Trophoblast cell (in vitro differentiated cells and primary cell): ENCODE results near the gene HMGN3.
A peak's percentile ranks its signal among the peaks of the same experiment; 100 is the strongest.
"Not testable (repeated sequence)": the region's sequence is repeated elsewhere in the genome, so short reads cannot be mapped to it uniquely, and the experiment has no call there.

Experiments used
- DNase-seq, 2 donors: peaks; one replicate each; pipeline ENCODE4 v3.0.0-alpha.2; 2016
- H2AFZ ChIP-seq: 2 replicates; pipeline ENCODE4 v1.6.1; 2013; ENCODE audit warnings: low read length, moderate library complexity, mild to moderate bottlenecking; ENCODE audit not compliant: insufficient read depth, poor library complexity
- H2AK5ac ChIP-seq: 2 replicates; pipeline ENCODE4 v1.6.1; 2013; ENCODE audit warnings: mild to moderate bottlenecking, low read length
- H2BK120ac ChIP-seq: 2 replicates; pipeline ENCODE4 v1.6.1; 2013; ENCODE audit warnings: low read length, mild to moderate bottlenecking, moderate library complexity; ENCODE audit not compliant: insufficient read depth, poor library complexity
- H2BK12ac ChIP-seq: 2 replicates; pipeline ENCODE4 v1.6.1; 2013; ENCODE audit warnings: mild to moderate bottlenecking, low read length, moderate library complexity
- H2BK5ac ChIP-seq: 2 replicates; pipeline ENCODE4 v1.6.1; 2013; ENCODE audit warnings: low read length, low read depth, moderate library complexity, mild to moderate bottlenecking; ENCODE audit not compliant: poor library complexity
- H3K14ac ChIP-seq: 2 replicates; pipeline ENCODE4 v1.6.1; 2013; ENCODE audit warnings: mild to moderate bottlenecking, low read length
- H3K18ac ChIP-seq: 2 replicates; pipeline ENCODE4 v1.6.1; 2013; ENCODE audit warnings: mild to moderate bottlenecking, low read length
- H3K23ac ChIP-seq: 2 replicates; pipeline ENCODE4 v1.6.1; 2013; ENCODE audit warnings: low read length
- H3K27ac ChIP-seq: 2 replicates; pipeline ENCODE4 v1.5.1; 2013; ENCODE audit warnings: low read depth, mild to moderate bottlenecking, inconsistent platforms, low read length, moderate library complexity
- H3K27me3 ChIP-seq: 2 replicates; pipeline ENCODE4 v1.6.1; 2013; ENCODE audit warnings: inconsistent platforms, mild to moderate bottlenecking, low read length, moderate library complexity; ENCODE audit not compliant: insufficient read depth
- H3K36me3 ChIP-seq, 2 experiments: 1 replicate in 1 of 2; 2 replicates in 1 of 2; pipeline ENCODE4 v1.6.1; 2013; ENCODE audit warnings: low read length in 2 of 2, mild to moderate bottlenecking in 2 of 2, moderate library complexity in 1 of 2; ENCODE audit not compliant: insufficient read depth in 2 of 2, control insufficient read depth in 1 of 2
- H3K4ac ChIP-seq: 2 replicates; pipeline ENCODE4 v1.6.1; 2013; ENCODE audit warnings: low read depth, mild to moderate bottlenecking, low read length, moderate library complexity
- H3K4me1 ChIP-seq, 2 experiments: 1 replicate in 1 of 2; 2 replicates in 1 of 2; pipeline ENCODE4 v1.6.1; 2013; ENCODE audit warnings: low read length in 2 of 2, mild to moderate bottlenecking in 2 of 2, moderate library complexity in 1 of 2; ENCODE audit not compliant: insufficient read depth in 2 of 2, control insufficient read depth in 1 of 2
- H3K4me2 ChIP-seq: 2 replicates; pipeline ENCODE4 v1.6.1; 2013; ENCODE audit warnings: inconsistent platforms, mild to moderate bottlenecking, low read length, moderate library complexity
- H3K4me3 ChIP-seq: 2 replicates; pipeline ENCODE4 v1.5.1; 2013; ENCODE audit warnings: mild to moderate bottlenecking, low read depth, low read length, inconsistent platforms
- H3K79me1 ChIP-seq: one replicate; pipeline ENCODE4 v1.6.1; 2013; ENCODE audit warnings: low read length
- H3K79me2 ChIP-seq: 2 replicates; pipeline ENCODE4 v1.6.1; 2013; ENCODE audit warnings: low read length, mild to moderate bottlenecking; ENCODE audit not compliant: control insufficient read depth, insufficient read depth, poor library complexity
- H3K9ac ChIP-seq: 2 replicates; pipeline ENCODE4 v1.6.1; 2013; ENCODE audit warnings: mild to moderate bottlenecking, low read length
- H3K9me3 ChIP-seq: 2 replicates; pipeline ENCODE4 v1.6.1; 2013; ENCODE audit warnings: low read depth, mild to moderate bottlenecking, control low read depth, inconsistent platforms, low read length; ENCODE audit not compliant: insufficient read depth
- H4K12ac ChIP-seq: 2 replicates; pipeline ENCODE4 v1.6.1; 2013; ENCODE audit warnings: low read depth, mild to moderate bottlenecking, low read length, moderate library complexity
- H4K8ac ChIP-seq: 2 replicates; pipeline ENCODE4 v1.6.1; 2013; ENCODE audit warnings: low read depth, mild to moderate bottlenecking, low read length, moderate library complexity
- H4K91ac ChIP-seq: one replicate; pipeline ENCODE4 v1.6.1; 2013; ENCODE audit warnings: low read depth, mild to moderate bottlenecking, low read length, moderate library complexity
- WGBS: extraction: QIAGEN DNeasy Blood & Tissue Kit; methylation state at CpG from one replicate; pipeline ENCODE4 v1.1.7; 2013; ENCODE audit warnings: missing lambda C conversion rate; ENCODE audit not compliant: insufficient read length, insufficient coverage; ENCODE audit errors: extremely low coverage; 5-methylcytosine and 5-hydroxymethylcytosine counted together

HMGN3 gene

GRCh38 chr6:79257381-79258205, 23.1 kb upstream of the HMGN3 start:
- Histone ChIP-seq H2BK120ac (no peak overlapping the region), H3K9me3 (no peaks in the 10 kb centered on the region), H3K4me3 (no peak overlapping the region), H2BK5ac (no peak overlapping the region), H3K23ac (no peak overlapping the region), H3K27me3 (no peaks in the 10 kb centered on the region), H4K91ac (no peak overlapping the region), H3K4me1 (no peaks in the 10 kb centered on the region), H3K4me2 (no peak overlapping the region), H2AFZ (no peak overlapping the region), H3K27ac (no peak overlapping the region), H3K36me3 (no peaks in the 10 kb centered on the region), H2AK5ac (no peak overlapping the region), H3K18ac (no peak overlapping the region), H3K4ac (no peak overlapping the region), H3K9ac (no peak overlapping the region), H3K79me1 (no peaks in the 10 kb centered on the region), H4K8ac (no peak overlapping the region), H4K12ac (no peak overlapping the region), H3K79me2 (no peaks in the 10 kb centered on the region), H2BK12ac (no peak overlapping the region), H3K14ac (no peak overlapping the region)
- peak in 1 of 2 donors; percentile 65 for DNase-seq
- WGBS = no CpG with 5 or more reads among the region's 5 CpGs

GRCh38 chr6:79256770-79257169, 22.3 kb upstream of the HMGN3 start:
- H3K4ac ChIP-seq, H4K91ac ChIP-seq: not testable (repeated sequence)
- no CpG with 5 or more reads among the region's 10 CpGs for WGBS

GRCh38 chr6:79255086-79255485, 20.6 kb upstream of the HMGN3 start:
- H2BK5ac ChIP-seq, H3K9ac ChIP-seq, H3K4me2 ChIP-seq, H4K91ac ChIP-seq, DNase-seq, H3K23ac ChIP-seq, H3K4me3 ChIP-seq, H3K4me1 ChIP-seq, H3K4ac ChIP-seq, H3K79me1 ChIP-seq, H2BK120ac ChIP-seq, H3K79me2 ChIP-seq, H3K14ac ChIP-seq, H3K9me3 ChIP-seq, H3K18ac ChIP-seq, H3K27ac ChIP-seq, H2AK5ac ChIP-seq, H4K12ac ChIP-seq, H3K27me3 ChIP-seq, H2BK12ac ChIP-seq, H3K36me3 ChIP-seq, H2AFZ ChIP-seq, H4K8ac ChIP-seq: not testable (repeated sequence)
- WGBS = no CpG with 5 or more reads among the region's 3 CpGs

More at GRCh38 chr6:79256770-79257169, 22.3 kb upstream of the HMGN3 start:
- not testable (repeated sequence) for H3K4me1 ChIP-seq, H2BK12ac ChIP-seq, H3K9me3 ChIP-seq, H3K79me2 ChIP-seq, H3K27me3 ChIP-seq, H3K23ac ChIP-seq, H2BK120ac ChIP-seq, H4K8ac ChIP-seq, DNase-seq, H3K4me2 ChIP-seq, H3K9ac ChIP-seq, H2AFZ ChIP-seq, H3K14ac ChIP-seq, H2AK5ac ChIP-seq, H3K79me1 ChIP-seq, H3K18ac ChIP-seq, H3K27ac ChIP-seq, H2BK5ac ChIP-seq, H4K12ac ChIP-seq, H3K36me3 ChIP-seq, H3K4me3 ChIP-seq

- Histone ChIP-seq H3K4ac (no peak overlapping the region), H3K79me2 (no peaks in the 10 kb centered on the region), H3K4me1 (no peaks in the 10 kb centered on the region), H3K4me2 (no peak overlapping the region), H2AFZ (no peak overlapping the region), H3K27ac (no peak overlapping the region), H3K36me3 (no peaks in the 10 kb centered on the region), H3K9ac (no peak overlapping the region), H3K27me3 (no peaks in the 10 kb centered on the region), H4K8ac (no peak overlapping the region), H3K9me3 (no peaks in the 10 kb centered on the region), H4K91ac (no peak overlapping the region), H2BK120ac (no peak overlapping the region), H4K12ac (no peak overlapping the region), H2BK5ac (no peak overlapping the region), H2AK5ac (no peak overlapping the region), H3K79me1 (no peaks in the 10 kb centered on the region), H2BK12ac (no peak overlapping the region), H3K14ac (no peak overlapping the region), H3K4me3 (no peak overlapping the region), H3K18ac (no peak overlapping the region), H3K23ac (no peak overlapping the region)
- DNase-seq = no peak
- no CpG with 5 or more reads among the region's 2 CpGs for WGBS
Observed at GRCh38 chr6:79250559-79250958, 16.1 kb upstream of the HMGN3 start.
